GM23248 (cell line): ENCODE measurements around the gene LRRC38. TPM values are rescaled to one million over a fixed set of nuclear protein-coding genes. Genes with fewer than 3 reads are reported as not detected.

Experiments used
- DNase-seq: peaks from one replicate; pipeline ENCODE4 v3.0.0-alpha.2; 2015
- H2AFZ ChIP-seq: fragments of 200-600 bp; sonication (generic); 2 replicates; pipeline ENCODE4 v1.6.1; 2016; ENCODE audit warnings: antibody characterized with exemption
- H3F3A ChIP-seq: fragments of 200-600 bp; sonication (generic); 2 replicates; pipeline ENCODE4 v1.6.1; 2016; ENCODE audit warnings: mild to moderate bottlenecking, antibody characterized with exemption, mixed run types; ENCODE audit not compliant: insufficient read depth
- H3K27ac ChIP-seq: fragments of 200-600 bp; sonication (generic); 2 replicates; pipeline ENCODE4 v1.5.1; 2016; ENCODE audit warnings: mild to moderate bottlenecking
- H3K27me3 ChIP-seq: fragments of 200-600 bp; sonication (generic); replicated peaks from 2 replicates; pipeline ENCODE4 v1.6.1; 2016; ENCODE audit warnings: mild to moderate bottlenecking; ENCODE audit not compliant: insufficient read depth
- H3K36me3 ChIP-seq: fragments of 200-600 bp; sonication (generic); 2 replicates; pipeline ENCODE4 v1.6.1; 2016; ENCODE audit warnings: low read depth, mild to moderate bottlenecking
- H3K4me1 ChIP-seq: fragments of 200-600 bp; sonication (generic); 2 replicates; pipeline ENCODE4 v1.6.1; 2016; ENCODE audit warnings: mild to moderate bottlenecking; ENCODE audit not compliant: insufficient read depth
- H3K4me2 ChIP-seq: fragments of 200-600 bp; sonication (generic); one replicate; pipeline ENCODE4 v1.6.1; 2016; ENCODE audit warnings: mild to moderate bottlenecking; ENCODE audit not compliant: unreplicated experiment
- H3K4me3 ChIP-seq: fragments of 200-600 bp; sonication (generic); 2 replicates; pipeline ENCODE4 v1.5.1; 2016; ENCODE audit warnings: mild to moderate bottlenecking
- H3K79me2 ChIP-seq: fragments of 200-600 bp; sonication (generic); 2 replicates; pipeline ENCODE4 v1.6.1; 2016; ENCODE audit warnings: mild to moderate bottlenecking; ENCODE audit not compliant: insufficient read depth
- H3K9ac ChIP-seq: fragments of 200-600 bp; sonication (generic); 2 replicates; pipeline ENCODE4 v1.6.1; 2016; ENCODE audit warnings: mild to moderate bottlenecking
- H3K9me2 ChIP-seq: fragments of 200-600 bp; sonication (generic); 2 replicates; pipeline ENCODE4 v1.6.1; 2016; ENCODE audit warnings: mixed run types, mild to moderate bottlenecking, moderate library complexity; ENCODE audit not compliant: insufficient read depth
- H3K9me3 ChIP-seq: fragments of 200-600 bp; sonication (generic); one replicate; pipeline ENCODE4 v1.6.1; 2017; ENCODE audit warnings: low read depth
- H4K20me1 ChIP-seq: fragments of 200-600 bp; sonication (generic); 2 replicates; pipeline ENCODE4 v1.6.0; 2016; ENCODE audit not compliant: insufficient read depth
- EZH2 ChIP-seq: fragments of 200-600 bp; sonication (generic); IDR thresholded peaks from 2 replicates; pipeline ENCODE4 v1.6.1; 2018; ENCODE audit warnings: antibody characterized with exemption, mild to moderate bottlenecking; ENCODE audit not compliant: insufficient read depth, poor library complexity, severe bottlenecking
- EZH2phosphoT487 ChIP-seq: fragments of 200-600 bp; sonication (generic); IDR thresholded peaks from 2 replicates; pipeline ENCODE4 v1.6.1; 2018; ENCODE audit warnings: antibody characterized with exemption, moderate library complexity, mild to moderate bottlenecking, low read depth; ENCODE audit not compliant: insufficient read depth
- WGBS, 2 experiments: methylation state at CpG; one replicate each; pipeline ENCODE4 v1.1.6; 2015 to 2017; ENCODE audit warnings: low lambda C conversion rate in 2 of 2, low coverage in 1 of 2; ENCODE audit errors: missing lambda C conversion rate in 2 of 2; 5-methylcytosine and 5-hydroxymethylcytosine counted together
- in situ Hi-C: fragments of 300-500 bp; cut with MboI; formaldehyde crosslinking; loops from 2 replicates; pipeline ENCODE4 v1.15.0; 2020
- polyA plus RNA-seq: library from polyadenylated mRNA; unstranded; fragments of >200 nt; fragmentation: Nextera tagmentation; extraction: Ambion mirVana; gene quantifications from 2 replicates; pipeline ENCODE4 v1.2.1, GENCODE V29; 2016
- total RNA-seq: library from RNA; depleted of rRNA; stranded (reverse); fragments of >200 nt; shearing (Covaris generic); gene quantifications from 2 replicates; pipeline ENCODE4 v1.2.3, GENCODE V29; 2014

The LRRC38 gene
- total and polyA plus RNA-seq, 2 experiments from 2014 or later, result not detected

DNA sequence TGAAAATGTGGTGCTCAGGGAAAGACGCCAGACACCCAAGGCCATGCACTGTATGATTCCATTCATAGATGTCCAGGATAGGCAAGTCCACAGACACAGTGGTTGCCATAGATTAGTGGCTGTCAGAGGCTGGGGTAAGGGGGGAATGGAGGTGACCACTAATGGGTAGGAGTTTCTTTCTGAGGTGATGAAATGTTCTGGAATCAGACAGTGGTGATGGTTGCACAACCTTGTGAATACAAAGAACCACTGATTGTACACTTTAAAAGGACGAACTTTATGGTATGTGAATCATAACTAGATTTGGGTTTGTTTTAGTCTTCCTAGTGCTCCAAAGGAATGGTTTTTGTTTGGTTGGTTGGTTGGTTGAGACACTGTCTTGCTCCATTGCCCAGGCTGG, 51.8 kb downstream of the LRRC38 start:
- Histone ChIP-seq H3K79me2 (no peaks in the 10 kb centered on the region), H3K4me2 (no peak overlapping the region), H3K9ac (no peak overlapping the region), H2AFZ (no peak overlapping the region), H3K27me3 (no peaks in the 10 kb centered on the region), H3K4me3 (no peak overlapping the region), H4K20me1 (no peaks in the 10 kb centered on the region), H3K4me1 (no peaks in the 10 kb centered on the region), H3K27ac (no peak overlapping the region), H3K36me3 (no peaks in the 10 kb centered on the region), H3K9me3 (no peaks in the 10 kb centered on the region), H3F3A (no peaks in the 10 kb centered on the region), H3K9me2 (no peaks in the 10 kb centered on the region)
- DNase-seq, result no peak
- WGBS, 2 experiments, result 45 to 57% methylated on average over 2 of the region's 2 CpGs
- in situ Hi-C loops, result no loop called here
- TF ChIP-seq EZH2 (no peak), EZH2phosphoT487 (no peak)

DNA sequence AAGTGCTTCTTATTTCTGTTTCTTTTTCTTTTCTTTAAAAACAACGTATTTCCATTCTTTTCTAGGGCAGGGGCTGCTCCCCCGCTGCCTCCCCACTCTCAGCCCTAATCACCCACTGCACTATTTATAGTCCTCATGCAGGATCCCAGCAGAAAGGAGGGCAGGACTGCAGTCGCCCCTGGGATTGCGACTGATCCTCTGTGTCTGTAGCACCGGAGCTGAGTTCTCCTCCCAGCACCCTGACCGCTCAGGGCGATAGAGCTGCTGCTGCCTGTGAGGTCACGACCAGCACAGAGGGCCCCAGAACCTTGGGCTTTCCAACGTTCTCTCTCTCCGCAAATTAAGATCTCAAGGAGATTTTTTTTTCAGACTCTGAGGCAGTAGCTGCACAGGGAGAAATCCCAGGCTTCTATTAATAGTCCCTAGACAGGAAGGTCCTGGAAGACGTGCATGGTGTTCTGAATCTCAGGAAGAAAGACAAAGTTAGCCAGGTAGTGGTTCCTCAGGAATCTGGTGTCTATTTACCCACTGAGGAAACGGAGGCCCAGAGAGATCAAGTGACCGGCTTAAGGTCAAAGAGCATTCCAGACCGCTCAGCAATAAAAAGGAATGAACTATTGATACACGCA, 56.8 kb downstream of the LRRC38 start:
- H3K4me2 ChIP-seq, result no peak overlapping the region
- no peak overlapping the region for H3K27ac ChIP-seq
- H3F3A ChIP-seq, result no peaks in the 10 kb centered on the region
- no peak overlapping the region for H3K4me3 ChIP-seq
- TF ChIP-seq EZH2phosphoT487 (no peak), EZH2 (no peak)
- no peaks in the 10 kb centered on the region for H3K9me3 ChIP-seq
- no peak for DNase-seq
- no peak overlapping the region for H2AFZ ChIP-seq
- H3K36me3 ChIP-seq, result no peaks in the 10 kb centered on the region
- 41 to 44% methylated on average over 15 of the region's 15 CpGs for WGBS, 2 experiments
- H3K9ac ChIP-seq, result no peak overlapping the region
- H3K9me2 ChIP-seq, result no peaks in the 10 kb centered on the region
- no peaks in the 10 kb centered on the region for H4K20me1 ChIP-seq
- H3K79me2 ChIP-seq, result no peaks in the 10 kb centered on the region
- in situ Hi-C loops, result no loop called here
- no peaks in the 10 kb centered on the region for H3K27me3 ChIP-seq
- no peaks in the 10 kb centered on the region for H3K4me1 ChIP-seq

DNA sequence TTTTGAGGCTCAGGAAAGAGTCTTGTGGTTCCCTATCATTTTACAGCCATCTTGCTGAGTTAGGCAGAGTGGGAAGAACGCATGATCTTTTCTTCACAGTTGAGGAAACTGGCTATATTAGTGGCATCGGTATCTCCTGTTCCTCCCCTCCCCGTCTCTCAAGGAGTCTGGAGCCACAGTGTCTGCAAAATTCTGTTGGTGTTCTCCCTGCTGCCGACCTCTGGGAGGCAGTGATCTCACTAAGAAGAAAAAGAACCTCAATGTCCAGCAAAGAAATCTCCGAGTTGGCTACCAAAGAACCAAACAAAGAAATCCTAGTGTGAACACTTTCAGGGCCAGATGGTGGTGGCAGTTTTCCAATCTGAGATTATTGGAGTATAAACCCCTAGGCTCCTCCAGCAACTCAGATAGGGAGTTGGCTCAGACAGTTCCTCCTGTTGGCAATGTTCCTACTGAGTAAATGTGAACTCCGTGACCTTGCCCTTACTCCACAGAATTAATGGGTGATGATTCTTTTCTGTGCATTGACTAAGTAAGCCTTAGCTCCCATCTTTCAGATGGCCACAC, 62.3 kb downstream of the LRRC38 start:
- Histone ChIP-seq H3K4me3 (no peak overlapping the region), H3K4me2 (no peak overlapping the region), H3K79me2 (no peaks in the 10 kb centered on the region), H3K9me3 (no peaks in the 10 kb centered on the region), H4K20me1 (no peaks in the 10 kb centered on the region), H3K9me2 (no peaks in the 10 kb centered on the region), H3K36me3 (no peaks in the 10 kb centered on the region), H3K4me1 (no peaks in the 10 kb centered on the region), H2AFZ (no peak overlapping the region), H3K9ac (no peak overlapping the region), H3F3A (no peaks in the 10 kb centered on the region), H3K27ac (no peak overlapping the region), H3K27me3 (no peaks in the 10 kb centered on the region)
- DNase-seq, result no peak
- WGBS, 2 experiments, result 30 to 32% methylated on average over 6 of the region's 6 CpGs
- in situ Hi-C loops, result no loop called here
- no peak for TF ChIP-seq EZH2phosphoT487
- TF ChIP-seq EZH2, result no peak

DNA sequence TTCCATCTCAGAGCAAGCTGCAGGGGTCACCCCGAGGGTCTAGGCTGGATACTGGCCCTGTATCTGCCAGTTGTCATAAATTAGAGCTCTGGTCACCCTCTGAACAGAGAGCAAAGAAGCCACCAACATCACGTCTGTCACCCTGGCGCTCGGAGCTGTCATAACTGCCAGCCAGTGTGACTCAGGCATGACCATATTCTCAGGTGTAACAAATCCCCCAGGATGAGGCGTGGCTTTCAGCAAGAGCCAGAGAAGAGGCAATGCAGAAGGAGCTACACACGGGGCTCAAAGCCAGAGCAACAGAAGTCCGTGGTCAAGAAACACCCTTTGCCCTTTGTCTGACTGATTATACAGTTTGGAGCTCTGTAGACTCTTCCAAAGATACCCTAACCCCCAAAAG, 63.6 kb downstream of the LRRC38 start:
- Histone ChIP-seq H2AFZ (no peak overlapping the region), H3K4me2 (no peak overlapping the region), H3K9me2 (no peaks in the 10 kb centered on the region), H3K79me2 (no peaks in the 10 kb centered on the region), H3K9ac (no peak overlapping the region), H4K20me1 (no peaks in the 10 kb centered on the region), H3F3A (no peaks in the 10 kb centered on the region), H3K4me3 (no peak overlapping the region), H3K27ac (no peak overlapping the region), H3K9me3 (no peaks in the 10 kb centered on the region), H3K27me3 (no peaks in the 10 kb centered on the region), H3K4me1 (no peaks in the 10 kb centered on the region), H3K36me3 (no peaks in the 10 kb centered on the region)
- TF ChIP-seq EZH2 (no peak), EZH2phosphoT487 (no peak)
- DNase-seq, result no peak
- in situ Hi-C loops, result no loop called here
- WGBS, 2 experiments, result 31 to 39% methylated on average over 7 of the region's 7 CpGs
